NT2/D1 (cell line): Measurements from ENCODE around the gene SFTPA2.
"Not testable (repeated sequence)": the region's sequence is repeated elsewhere in the genome, so short reads cannot be mapped to it uniquely, and the experiment has no call there.

ENCODE experiments used
- SUZ12 ChIP-seq: IDR thresholded peaks from 2 replicates; pipeline ENCODE4 v1.6.1; 2011; ENCODE audit not compliant: insufficient read length, insufficient read depth; ENCODE audit errors: extremely low read depth
- YY1 ChIP-seq: IDR thresholded peaks from 2 replicates; pipeline ENCODE4 v1.6.1; 2011; ENCODE audit not compliant: insufficient read length, insufficient read depth
- ZNF274 ChIP-seq: IDR thresholded peaks from 2 replicates; pipeline ENCODE4 v1.6.1; 2011; ENCODE audit warnings: mild to moderate bottlenecking, low read depth, low read length

GRCh38 chr10:79511891-79512583 lies 48.2 kb downstream of the SFTPA2 start, which contains the start of gene EIF5AL1:
- not testable (repeated sequence) for TF ChIP-seq ZNF274, SUZ12, YY1
